Breast epithelium (tissue), 3 donors: ENCODE results near the gene RNU2-63P.

Experiments
- CTCF ChIP-seq, 3 donors: fragments of 450-650 bp; IDR thresholded peaks; one replicate each; pipeline ENCODE4 v1.5.1; 2016 to 2017; ENCODE audit warnings: antibody characterized with exemption in 3 of 3, mild to moderate bottlenecking in 3 of 3, moderate library complexity in 3 of 3
- POLR2A ChIP-seq: fragments of 450-650 bp; IDR thresholded peaks from one replicate; pipeline ENCODE4 v1.6.1; 2016; ENCODE audit warnings: antibody characterized with exemption, mild to moderate bottlenecking, moderate library complexity

GRCh38 chr2:88049622-88050021 lies 33.3 kb upstream of the RNU2-63P start:
- no peak for TF ChIP-seq CTCF (IDR thresholded peaks at IDR 0.05)
- TF ChIP-seq POLR2A, result no peak
